HUES64 (cell line): ENCODE results near the gene TFAP2B.
A peak's percentile ranks its signal among the peaks of the same experiment; 100 is the strongest.

ENCODE experiments used
- H3K27ac ChIP-seq: 2 replicates; pipeline ENCODE4 v1.7.0; 2013; ENCODE audit warnings: low read depth, low read length, inconsistent platforms
- H3K27me3 ChIP-seq: 2 replicates; pipeline ENCODE4 v1.6.1; 2013; ENCODE audit warnings: mild to moderate bottlenecking, low read length; ENCODE audit not compliant: insufficient read depth
- H3K36me3 ChIP-seq: 2 replicates; pipeline ENCODE4 v1.6.1; 2013; ENCODE audit warnings: mild to moderate bottlenecking, low read length; ENCODE audit not compliant: insufficient read depth
- H3K4me1 ChIP-seq: 2 replicates; pipeline ENCODE4 v1.6.1; 2013; ENCODE audit warnings: mild to moderate bottlenecking, low read length, moderate library complexity; ENCODE audit not compliant: insufficient read depth
- H3K4me3 ChIP-seq: 2 replicates; pipeline ENCODE4 v1.5.1; 2013; ENCODE audit warnings: mild to moderate bottlenecking, low read length, moderate library complexity
- H3K9ac ChIP-seq: 2 replicates; pipeline ENCODE4 v1.6.1; 2013; ENCODE audit warnings: mild to moderate bottlenecking, low read depth, low read length
- H3K9me3 ChIP-seq: 2 replicates; pipeline ENCODE4 v1.6.1; 2013; ENCODE audit warnings: low read depth, low read length; ENCODE audit not compliant: insufficient read depth
- WGBS: fragments of 150-250, 120-280 bp; methylation state at CpG from one replicate; pipeline ENCODE4 v1.1.7; 2013; ENCODE audit warnings: missing lambda C conversion rate; 5-methylcytosine and 5-hydroxymethylcytosine counted together

The TFAP2B gene

DNA sequence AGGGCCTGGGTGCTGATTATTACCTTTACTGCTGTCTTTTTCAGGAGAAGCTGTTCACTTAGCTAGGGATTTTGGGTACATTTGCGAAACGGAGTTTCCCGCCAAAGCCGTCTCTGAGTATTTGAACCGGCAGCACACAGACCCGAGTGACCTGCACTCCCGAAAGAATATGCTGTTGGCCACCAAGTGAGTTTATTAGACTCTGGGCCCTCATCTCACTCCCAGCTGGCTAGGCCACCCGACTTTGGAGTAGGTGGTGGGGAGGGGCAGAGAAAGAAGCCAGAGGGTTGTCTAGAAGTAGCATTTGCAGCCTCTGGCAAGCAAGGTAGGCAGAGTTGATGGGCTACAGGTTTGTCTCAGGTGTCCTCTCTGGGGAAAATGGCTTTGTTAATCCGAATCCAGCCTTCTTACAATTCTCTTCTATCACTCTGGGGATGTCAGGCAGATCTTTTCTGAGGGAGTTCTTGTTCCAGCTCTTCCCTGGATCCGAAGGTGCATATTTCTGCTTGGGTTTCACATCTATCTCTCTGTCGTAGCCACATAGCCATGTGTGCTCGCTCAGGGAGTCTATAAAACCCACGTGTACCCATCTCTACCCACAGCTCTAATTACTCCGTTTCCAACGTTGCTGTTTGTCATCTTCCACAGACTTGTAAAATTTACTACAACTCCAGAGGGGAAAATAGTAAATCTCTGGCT lies 21.6 kb downstream of the TFAP2B start:
- Histone ChIP-seq H3K9ac (no peak overlapping the region), H3K4me1 (peaks cover 47% of the 10 kb centered on the region), H3K36me3 (no peaks in the 10 kb centered on the region), H3K9me3 (no peaks in the 10 kb centered on the region), H3K27ac (no peak overlapping the region), H3K4me3 (no peak overlapping the region), H3K27me3 (peaks cover 100% of the 10 kb centered on the region)
- WGBS: 4% methylated on average over 15 of the region's 15 CpGs

DNA sequence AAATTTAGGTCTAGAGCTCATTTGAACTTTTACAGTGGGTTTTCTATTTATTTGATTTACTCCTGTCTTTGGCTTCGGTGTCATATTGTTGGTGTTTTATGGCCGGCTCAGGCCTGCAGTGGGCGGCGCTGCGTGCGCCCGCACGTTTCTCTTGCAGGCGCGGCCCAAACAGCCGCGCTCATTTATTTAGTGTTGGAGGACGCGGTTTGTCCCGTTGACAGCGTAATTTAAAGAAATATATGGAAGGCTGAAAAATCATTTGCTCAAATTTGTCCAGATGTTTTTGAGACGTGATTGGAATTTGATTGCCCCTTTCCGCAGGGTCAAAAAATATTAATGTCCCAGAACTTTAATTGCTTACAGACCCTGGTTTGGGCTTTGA lies 22.1 kb downstream of the TFAP2B start:
- no peak overlapping the region for H3K9ac ChIP-seq
- H3K4me3 ChIP-seq: no peak overlapping the region
- peaks cover 45% of the 10 kb centered on the region for H3K4me1 ChIP-seq
- H3K27me3 ChIP-seq: peaks cover 100% of the 10 kb centered on the region
- WGBS: 5% methylated on average over 18 of the region's 18 CpGs
- no peak overlapping the region for H3K27ac ChIP-seq
- H3K36me3 ChIP-seq: no peaks in the 10 kb centered on the region
- no peaks in the 10 kb centered on the region for H3K9me3 ChIP-seq

DNA sequence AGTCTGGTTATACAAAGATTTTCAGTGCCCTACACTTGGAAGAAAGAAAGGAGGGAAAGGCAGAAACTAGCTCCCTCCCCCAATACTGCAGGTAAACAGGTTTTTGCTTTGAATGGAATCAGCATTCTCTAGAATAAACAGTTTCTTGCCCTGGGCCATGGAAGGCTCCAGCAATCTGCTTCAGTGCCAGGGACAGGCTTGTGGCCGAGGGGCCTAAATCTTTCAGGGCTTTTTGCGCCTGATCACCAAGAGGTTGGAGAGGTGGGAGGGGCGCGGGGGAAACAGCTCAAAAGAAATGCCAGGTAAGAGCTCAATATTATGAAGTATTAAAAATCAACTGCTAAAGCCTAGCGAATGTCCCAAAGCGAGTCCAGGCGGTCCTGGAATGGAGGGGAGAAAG lies 23.8 kb downstream of the TFAP2B start:
- Histone ChIP-seq H3K4me1 (peaks cover 47% of the 10 kb centered on the region), H3K9me3 (no peaks in the 10 kb centered on the region), H3K27ac (no peak overlapping the region), H3K36me3 (no peaks in the 10 kb centered on the region), H3K27me3 (peaks cover 100% of the 10 kb centered on the region), H3K9ac (no peak overlapping the region), H3K4me3 (peak overlapping the region; percentile 40)
- WGBS: 4% methylated on average over 7 of the region's 7 CpGs

DNA sequence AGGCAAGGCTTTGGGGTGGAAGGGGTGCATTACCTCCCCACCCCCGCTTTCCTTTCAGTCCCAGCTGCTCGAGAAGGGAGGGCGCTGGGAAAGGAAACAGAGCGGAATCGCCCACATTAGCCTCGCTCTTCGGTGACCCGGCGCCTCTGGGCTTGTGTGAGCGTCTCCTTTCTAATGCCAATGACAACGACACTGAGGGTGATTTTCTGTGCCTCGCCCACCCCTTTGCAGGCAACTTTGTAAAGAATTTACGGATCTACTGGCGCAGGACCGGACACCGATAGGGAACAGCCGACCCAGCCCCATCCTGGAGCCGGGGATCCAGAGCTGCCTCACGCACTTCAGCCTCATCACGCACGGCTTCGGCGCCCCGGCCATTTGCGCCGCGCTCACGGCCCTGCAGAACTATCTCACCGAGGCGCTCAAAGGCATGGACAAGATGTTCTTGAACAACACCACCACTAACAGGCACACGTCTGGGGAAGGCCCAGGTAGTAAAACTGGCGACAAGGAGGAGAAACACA lies 24.3 kb downstream of the TFAP2B start:
- Histone ChIP-seq H3K36me3 (no peaks in the 10 kb centered on the region), H3K9me3 (no peaks in the 10 kb centered on the region), H3K27me3 (peaks cover 100% of the 10 kb centered on the region), H3K27ac (no peak overlapping the region), H3K9ac (no peak overlapping the region), H3K4me1 (peaks cover 44% of the 10 kb centered on the region), H3K4me3 (peak overlapping the region; percentile 40)
- under 1% methylated on average over 30 of the region's 32 CpGs for WGBS

DNA sequence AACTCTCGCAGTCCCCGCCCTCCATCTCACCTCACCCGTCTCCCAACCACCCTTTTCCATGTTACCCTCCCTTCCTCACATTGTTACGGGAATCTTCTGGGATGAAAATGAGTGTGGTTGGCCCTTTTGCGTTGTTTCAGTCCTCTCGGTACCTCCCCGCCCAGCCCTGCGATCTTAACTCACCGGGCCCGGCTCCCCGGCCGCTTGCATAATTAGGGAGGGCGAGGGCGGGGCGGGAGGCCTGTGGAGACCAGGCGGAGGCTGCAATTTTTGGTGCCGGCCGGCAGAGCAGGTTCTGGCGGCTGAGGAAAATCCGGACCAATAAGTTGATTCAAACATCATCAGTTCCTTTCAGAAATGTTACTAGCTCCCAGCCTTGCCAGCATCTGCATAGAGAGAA lies 25.2 kb downstream of the TFAP2B start:
- under 1% methylated on average over 16 of the region's 20 CpGs for WGBS
- H3K9ac ChIP-seq: no peak overlapping the region
- H3K27ac ChIP-seq: no peak overlapping the region
- peak overlapping the region; percentile 40; the same call in 1 of the 2 replicates for H3K4me3 ChIP-seq
- no peaks in the 10 kb centered on the region for H3K36me3 ChIP-seq
- peaks cover 46% of the 10 kb centered on the region for H3K4me1 ChIP-seq
- no peaks in the 10 kb centered on the region for H3K9me3 ChIP-seq
- H3K27me3 ChIP-seq: peaks cover 100% of the 10 kb centered on the region

DNA sequence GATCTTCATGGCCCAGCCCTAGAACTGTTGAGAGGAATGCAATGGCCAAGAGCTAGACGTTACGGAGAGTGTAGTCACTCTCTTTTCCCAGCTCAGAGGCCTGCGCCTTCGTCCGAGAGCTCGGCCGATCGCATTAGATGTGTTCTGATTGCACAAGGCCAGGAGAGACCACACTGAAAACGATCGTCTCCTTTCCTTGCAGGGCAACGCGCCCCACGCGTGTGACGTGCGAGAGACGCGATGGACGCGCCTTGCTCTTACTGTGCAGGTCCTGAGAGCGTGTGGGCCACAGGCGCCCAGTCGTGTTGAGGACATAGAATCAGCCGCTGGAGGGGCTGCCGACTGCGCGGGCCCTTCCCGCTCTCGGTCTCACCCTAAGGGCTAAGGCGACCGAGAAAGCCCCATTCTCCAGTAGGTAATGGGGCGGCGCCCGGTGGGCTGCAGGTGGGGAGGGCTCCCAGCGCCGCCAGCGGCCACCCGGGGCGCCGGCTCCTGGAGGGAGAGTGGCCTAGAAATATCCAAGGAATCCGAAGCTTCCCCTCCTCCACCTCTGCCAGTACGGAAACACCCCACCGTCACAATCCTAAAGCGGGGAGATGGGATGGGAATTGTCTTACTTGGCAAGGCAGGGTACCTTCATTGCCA lies 26.9 kb downstream of the TFAP2B start:
- Histone ChIP-seq H3K27ac (no peak overlapping the region), H3K27me3 (peaks cover 100% of the 10 kb centered on the region), H3K4me1 (peaks cover 43% of the 10 kb centered on the region), H3K4me3 (peak overlapping the region; percentile 47), H3K36me3 (no peaks in the 10 kb centered on the region), H3K9me3 (no peaks in the 10 kb centered on the region), H3K9ac (no peak overlapping the region)
- WGBS: under 1% methylated on average over 43 of the region's 44 CpGs

DNA sequence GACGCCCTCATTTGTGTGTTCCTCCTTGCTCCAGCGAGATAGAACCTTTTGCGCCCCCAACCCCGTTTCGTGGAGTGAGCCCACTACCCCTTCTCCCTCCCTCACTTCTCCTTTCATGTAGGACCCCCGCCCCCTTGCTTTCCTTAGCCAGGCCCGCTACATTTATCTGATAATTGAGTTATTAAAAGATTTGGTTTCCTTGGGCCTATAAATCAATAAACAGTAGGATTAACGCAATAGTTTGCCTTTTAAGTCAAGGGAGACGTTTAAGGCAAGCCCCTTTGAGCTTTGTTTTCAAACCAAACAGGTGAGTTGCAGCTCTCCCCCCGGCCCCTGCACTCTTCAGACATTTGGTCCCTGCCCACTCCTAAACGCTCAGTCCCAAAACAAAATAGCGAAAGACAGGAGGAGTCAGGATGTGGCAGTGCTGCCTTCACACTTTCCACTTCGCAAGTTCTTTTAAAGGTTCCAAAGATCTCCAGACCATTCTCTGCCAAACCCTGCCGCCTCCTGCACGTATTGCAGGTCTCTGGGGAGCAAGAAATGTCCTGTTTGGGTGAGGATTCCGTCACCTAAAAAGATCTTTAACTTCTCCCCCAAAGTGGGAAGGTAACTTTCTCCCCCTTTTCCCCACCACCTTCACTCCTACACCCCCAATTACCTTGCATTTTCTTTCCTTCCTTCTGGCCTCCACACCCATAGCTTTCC lies 27.6 kb downstream of the TFAP2B start:
- Histone ChIP-seq H3K4me1 (peaks cover 49% of the 10 kb centered on the region), H3K27ac (no peak overlapping the region), H3K9me3 (no peaks in the 10 kb centered on the region), H3K4me3 (peak overlapping the region; percentile 47), H3K9ac (no peak overlapping the region), H3K36me3 (no peaks in the 10 kb centered on the region), H3K27me3 (peaks cover 100% of the 10 kb centered on the region)
- WGBS: 0% methylated on average over 14 of the region's 16 CpGs

DNA sequence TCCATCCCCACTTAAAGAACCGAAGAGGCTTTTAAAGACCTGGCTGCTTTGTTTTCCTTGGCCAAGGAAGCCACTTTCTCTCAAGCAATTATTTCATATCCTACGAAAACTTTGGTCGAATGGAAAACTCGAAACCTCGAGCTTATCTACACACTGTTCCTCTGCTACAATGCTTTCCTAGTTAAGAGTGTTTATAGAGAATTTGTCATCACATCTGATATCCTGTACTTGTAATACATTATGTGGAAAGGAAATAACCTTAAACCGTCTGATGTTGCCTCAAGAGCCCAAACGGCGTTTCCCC lies 28.1 kb downstream of the TFAP2B start:
- peak overlapping the region; percentile 47 for H3K4me3 ChIP-seq
- H3K4me1 ChIP-seq: peaks cover 53% of the 10 kb centered on the region
- H3K36me3 ChIP-seq: no peaks in the 10 kb centered on the region
- WGBS: 2% methylated on average over 7 of the region's 8 CpGs
- H3K27ac ChIP-seq: no peak overlapping the region
- H3K9ac ChIP-seq: no peak overlapping the region
- no peaks in the 10 kb centered on the region for H3K9me3 ChIP-seq
- H3K27me3 ChIP-seq: peaks cover 100% of the 10 kb centered on the region

DNA sequence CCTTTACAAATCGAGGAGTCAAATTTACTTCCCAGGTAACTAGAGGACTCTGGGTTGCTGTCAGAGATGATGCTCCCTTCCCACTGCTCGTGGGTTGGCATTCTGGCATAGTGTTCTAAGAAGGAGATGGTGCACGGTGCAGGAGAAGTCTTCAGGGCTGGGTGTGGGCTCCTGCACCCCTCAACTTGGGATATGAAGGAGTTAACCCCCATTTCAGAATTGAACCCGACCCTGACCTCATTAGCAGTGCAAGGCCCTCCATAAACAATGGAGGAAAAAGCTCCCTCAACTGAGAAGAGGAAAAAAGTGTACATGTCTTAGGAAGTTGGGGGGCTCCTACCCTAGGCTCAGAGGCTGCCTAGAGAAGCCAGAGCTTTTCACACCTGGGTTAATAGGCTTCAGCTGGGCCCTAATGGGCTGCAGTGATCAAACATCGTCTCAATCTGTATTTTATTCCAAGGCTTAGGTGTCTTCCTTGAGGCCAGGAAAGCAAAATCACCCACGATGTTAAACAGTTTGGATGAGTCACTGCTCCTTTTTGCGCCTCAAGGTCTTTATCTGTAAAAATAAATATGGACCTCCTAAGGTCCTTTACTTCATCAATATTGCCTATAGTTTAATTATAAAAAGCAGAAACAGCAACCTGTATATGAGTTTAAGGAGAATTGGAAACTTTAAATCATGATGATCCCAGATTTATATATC lies 29.4 kb downstream of the TFAP2B start:
- H3K4me1 ChIP-seq: peaks cover 44% of the 10 kb centered on the region
- H3K9ac ChIP-seq: no peak overlapping the region
- no peak overlapping the region for H3K4me3 ChIP-seq
- H3K9me3 ChIP-seq: no peaks in the 10 kb centered on the region
- peaks cover 100% of the 10 kb centered on the region for H3K27me3 ChIP-seq
- no peak overlapping the region for H3K27ac ChIP-seq
- 7% methylated on average over 6 of the region's 7 CpGs for WGBS
- H3K36me3 ChIP-seq: no peaks in the 10 kb centered on the region

DNA sequence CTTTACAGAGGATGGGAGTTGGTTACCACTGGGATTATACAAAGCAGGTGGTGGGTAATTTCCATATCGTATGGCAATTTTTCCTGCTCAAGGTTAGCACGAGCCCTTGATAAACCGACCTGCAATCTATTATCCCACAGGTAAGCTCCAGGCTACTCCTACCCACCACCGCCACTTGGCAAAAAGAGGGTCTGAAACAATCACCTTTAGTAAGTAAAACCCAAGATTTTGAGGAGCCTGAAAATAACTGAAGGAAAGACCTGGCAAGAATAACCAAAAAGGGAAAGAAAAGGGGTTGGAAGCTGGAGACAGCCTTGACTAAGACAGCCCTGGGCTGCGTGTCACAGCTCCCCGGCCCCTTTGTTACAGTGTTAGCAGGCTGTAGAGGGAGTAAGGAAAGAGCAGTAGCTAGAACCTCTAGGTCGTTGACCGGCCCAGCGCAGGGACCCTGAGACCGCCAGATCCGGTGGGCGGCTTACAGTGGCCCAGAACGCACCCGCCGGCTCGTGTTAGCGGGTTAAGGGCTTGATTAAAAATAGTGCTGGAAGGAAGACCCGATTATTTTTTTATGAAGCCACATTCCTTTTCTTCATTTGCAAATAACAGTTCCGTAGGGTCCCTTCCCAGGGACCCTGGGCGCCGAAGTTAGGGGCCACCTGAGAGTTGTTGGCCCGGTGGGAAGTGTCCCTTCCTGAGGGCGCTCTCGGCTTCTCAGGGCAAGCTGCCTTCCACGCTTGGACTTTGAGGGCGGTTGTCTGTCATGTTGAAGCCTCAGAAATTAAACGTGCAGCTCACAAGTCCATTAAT lies 30.5 kb downstream of the TFAP2B start:
- Histone ChIP-seq H3K4me3 (peak overlapping the region; percentile 42), H3K4me1 (peaks cover 38% of the 10 kb centered on the region), H3K27me3 (peaks cover 100% of the 10 kb centered on the region), H3K9me3 (no peaks in the 10 kb centered on the region), H3K9ac (no peak overlapping the region), H3K27ac (no peak overlapping the region), H3K36me3 (no peaks in the 10 kb centered on the region)
- under 1% methylated on average over 27 of the region's 27 CpGs for WGBS
